ENCODE measurements around the gene CMYA5. TPM values are rescaled to one million over a fixed set of nuclear protein-coding genes. Genes with fewer than 3 reads are reported as not detected.

The CMYA5 gene
- total RNA-seq, 4 donors from 2014 or later = 0.37 to 6.0 (median 3.2) TPM

DNA sequence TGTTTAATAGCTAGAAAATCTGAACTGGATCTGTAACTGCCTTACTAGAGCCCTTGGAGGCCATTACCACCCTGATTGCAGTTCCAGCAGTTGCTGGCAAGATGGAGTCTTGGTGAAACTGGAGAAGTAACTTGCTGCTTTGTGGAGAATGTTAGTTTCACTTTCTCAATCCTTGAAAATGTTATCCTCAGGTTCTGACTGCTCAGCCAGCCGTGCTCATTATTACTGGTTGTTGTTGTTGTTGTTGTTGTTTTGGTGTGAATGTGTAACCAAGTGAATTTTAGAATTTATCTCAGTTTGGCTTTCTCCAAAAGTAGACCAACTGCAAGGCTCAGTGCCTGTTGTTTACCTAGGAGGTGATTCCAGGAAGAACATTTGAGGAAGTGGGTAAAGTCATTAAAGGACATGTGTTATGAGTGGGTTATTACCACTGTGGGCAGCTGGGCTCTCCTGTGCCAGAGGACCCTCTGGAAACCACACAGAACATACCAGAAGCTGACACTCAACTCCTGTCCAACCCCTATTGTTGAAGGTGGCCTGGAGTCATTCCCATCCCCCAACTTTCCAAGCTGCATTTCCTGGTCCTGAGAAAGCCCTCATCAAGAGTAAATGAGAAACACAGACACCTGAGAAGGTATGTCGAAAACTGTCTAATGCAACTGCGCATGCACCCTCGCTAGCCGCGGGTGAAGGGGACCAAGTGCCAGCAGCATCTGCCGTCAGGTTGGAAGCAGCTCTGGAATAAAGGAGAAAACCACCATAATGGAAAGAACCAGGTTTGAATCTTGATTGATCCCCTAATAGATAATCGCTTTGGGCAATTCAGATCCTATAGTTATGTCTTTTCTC lies 111.6 kb downstream of the CMYA5 start:
- no peaks in the 10 kb centered on the region for H3K27me3 ChIP-seq
- 14 to 91% methylated on average over 1 to 8 of the region's 8 CpGs for WGBS, 2 donors (ENCODE audit: low coverage in 1 of 2)
- TF ChIP-seq POLR2AphosphoS5 (IDR thresholded peaks at IDR 0.05) = no peak
- TF ChIP-seq EP300 (IDR thresholded peaks at IDR 0.05; ENCODE audit: low read depth) = no peak
- no peak for TF ChIP-seq POLR2A (IDR thresholded peaks at IDR 0.05)
- TF ChIP-seq, protein P1, sequence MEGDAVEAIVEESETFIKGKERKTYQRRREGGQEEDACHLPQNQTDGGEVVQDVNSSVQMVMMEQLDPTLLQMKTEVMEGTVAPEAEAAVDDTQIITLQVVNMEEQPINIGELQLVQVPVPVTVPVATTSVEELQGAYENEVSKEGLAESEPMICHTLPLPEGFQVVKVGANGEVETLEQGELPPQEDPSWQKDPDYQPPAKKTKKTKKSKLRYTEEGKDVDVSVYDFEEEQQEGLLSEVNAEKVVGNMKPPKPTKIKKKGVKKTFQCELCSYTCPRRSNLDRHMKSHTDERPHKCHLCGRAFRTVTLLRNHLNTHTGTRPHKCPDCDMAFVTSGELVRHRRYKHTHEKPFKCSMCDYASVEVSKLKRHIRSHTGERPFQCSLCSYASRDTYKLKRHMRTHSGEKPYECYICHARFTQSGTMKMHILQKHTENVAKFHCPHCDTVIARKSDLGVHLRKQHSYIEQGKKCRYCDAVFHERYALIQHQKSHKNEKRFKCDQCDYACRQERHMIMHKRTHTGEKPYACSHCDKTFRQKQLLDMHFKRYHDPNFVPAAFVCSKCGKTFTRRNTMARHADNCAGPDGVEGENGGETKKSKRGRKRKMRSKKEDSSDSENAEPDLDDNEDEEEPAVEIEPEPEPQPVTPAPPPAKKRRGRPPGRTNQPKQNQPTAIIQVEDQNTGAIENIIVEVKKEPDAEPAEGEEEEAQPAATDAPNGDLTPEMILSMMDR (IDR thresholded peaks at IDR 0.05) = no peak
- in situ Hi-C loops (cut with MboI; ENCODE audit: low pct_ligation_motif_present in 1 of 4, low pct_unique_long_range_greater_than_20kb in 1 of 4, low sequenced_read_pairs in 3 of 4) (no loop called here), intact Hi-C loops (cut with DNase I; ENCODE audit: low total_unique reads) (no loop called here)
- H3K36me3 ChIP-seq = no peaks in the 10 kb centered on the region
- peaks cover 0 to 18% (median 3%) of the 10 kb centered on the region in 4 donors for H3K4me1 ChIP-seq
- peak overlapping the region in 1 of 4 donors; percentile 1 for H3K27ac ChIP-seq
- no peak for DNase-seq
- no peak overlapping the region for H3K4me3 ChIP-seq
- H3K9me3 ChIP-seq = no peaks in the 10 kb centered on the region

- H3K4me1 ChIP-seq = peaks cover 0 to 18% (median 3%) of the 10 kb centered on the region in 4 donors
- DNase-seq = no peak
- H3K4me3 ChIP-seq = no peak overlapping the region
- H3K36me3 ChIP-seq = no peaks in the 10 kb centered on the region
- H3K27me3 ChIP-seq = no peaks in the 10 kb centered on the region
- no peaks in the 10 kb centered on the region for H3K9me3 ChIP-seq
- TF ChIP-seq, protein P1 (IDR thresholded peaks at IDR 0.05) = no peak
- no peak for TF ChIP-seq EP300 (IDR thresholded peaks at IDR 0.05; ENCODE audit: low read depth)
- no peak for TF ChIP-seq POLR2AphosphoS5 (IDR thresholded peaks at IDR 0.05)
- no peak for TF ChIP-seq POLR2A (IDR thresholded peaks at IDR 0.05)
- 55 to 83% methylated on average over 1 of the region's 1 CpG for WGBS, 2 donors (ENCODE audit: low coverage in 1 of 2)
- in situ Hi-C loops (cut with MboI; ENCODE audit: low pct_ligation_motif_present in 1 of 4, low pct_unique_long_range_greater_than_20kb in 1 of 4, low sequenced_read_pairs in 3 of 4) (no loop called here), intact Hi-C loops (cut with DNase I; ENCODE audit: low total_unique reads) (no loop called here)
- H3K27ac ChIP-seq = no peak overlapping the region
Observed at GRCh38 chr5:79802406-79802805, 112.8 kb downstream of the CMYA5 start.

GRCh38 chr5:79803007-79803406 lies 113.4 kb downstream of the CMYA5 start:
- WGBS, 2 donors (ENCODE audit: low coverage in 1 of 2) = 60 to 78% methylated on average over 1 to 2 of the region's 2 CpGs
- peaks cover 0 to 18% (median 3%) of the 10 kb centered on the region in 4 donors for H3K4me1 ChIP-seq
- TF ChIP-seq, protein P1 (IDR thresholded peaks at IDR 0.05) = no peak
- TF ChIP-seq POLR2A (IDR thresholded peaks at IDR 0.05) = no peak
- TF ChIP-seq POLR2AphosphoS5 (IDR thresholded peaks at IDR 0.05) = no peak
- TF ChIP-seq EP300 (IDR thresholded peaks at IDR 0.05; ENCODE audit: low read depth) = no peak
- H3K9me3 ChIP-seq = no peaks in the 10 kb centered on the region
- DNase-seq = no peak
- no peak overlapping the region for H3K4me3 ChIP-seq
- no peaks in the 10 kb centered on the region for H3K27me3 ChIP-seq
- intact Hi-C loops (cut with DNase I; ENCODE audit: low total_unique reads) = no loop called here
- no peaks in the 10 kb centered on the region for H3K36me3 ChIP-seq
- in situ Hi-C loops (cut with MboI; ENCODE audit: low pct_ligation_motif_present in 1 of 4, low pct_unique_long_range_greater_than_20kb in 1 of 4, low sequenced_read_pairs in 3 of 4) = no loop called here
- H3K27ac ChIP-seq = no peak overlapping the region

- TF ChIP-seq, protein P1 (IDR thresholded peaks at IDR 0.05) = no peak
- TF ChIP-seq POLR2AphosphoS5 (IDR thresholded peaks at IDR 0.05) = no peak
- TF ChIP-seq EP300 (IDR thresholded peaks at IDR 0.05; ENCODE audit: low read depth) = no peak
- Histone ChIP-seq H3K9me3 (no peaks in the 10 kb centered on the region), H3K27me3 (no peaks in the 10 kb centered on the region), H3K4me1 (peaks cover 0 to 9% (median 0%) of the 10 kb centered on the region in 4 donors), H3K36me3 (no peaks in the 10 kb centered on the region), H3K27ac (no peak overlapping the region), H3K4me3 (no peak overlapping the region)
- in situ Hi-C loops (cut with MboI; ENCODE audit: low pct_ligation_motif_present in 1 of 4, low pct_unique_long_range_greater_than_20kb in 1 of 4, low sequenced_read_pairs in 3 of 4) = no loop called here
- 54 to 72% methylated on average over 3 of the region's 3 CpGs for WGBS, 2 donors (ENCODE audit: low coverage in 1 of 2)
- intact Hi-C loops (cut with DNase I; ENCODE audit: low total_unique reads) = no loop called here
- no peak for DNase-seq
Observed at GRCh38 chr5:79806741-79807140, 117.1 kb downstream of the CMYA5 start.
